Measurements from ENCODE around the gene APOO.

- no peak for TF ChIP-seq POLR2AphosphoS5 (IDR thresholded peaks at IDR 0.05; ENCODE audit: borderline replicate concordance, low read depth, low read length)
- no peak for TF ChIP-seq EZH2 (IDR thresholded peaks at IDR 0.05)
- TF ChIP-seq FOXP2 (optimal IDR thresholded peaks at IDR 0.05; ENCODE audit: control extremely low read depth, extremely low read length, insufficient read depth) = no peak
Measured at GRCh38 chrX:23864742-23865326, 42.9 kb downstream of the APOO start.
